ENCODE results near the gene MYH9.

The MYH9 gene

GRCh38 chr22:36320553-36320952 is 67.2 kb downstream of the MYH9 start:
- no peak overlapping the region for H3K4me3 ChIP-seq (ENCODE audit: low read depth, low read length)
- in situ Hi-C loops (cut with HindIII; ENCODE audit: low sequenced_read_pairs): no loop called here
- no peak for TF ChIP-seq CTCF (IDR thresholded peaks at IDR 0.05; ENCODE audit: low read depth, low read length)
- DNase-seq (ENCODE audit: low read depth, low spot score): no peak

- DNase-seq (ENCODE audit: low read depth, low spot score): no peak
- no peak overlapping the region for H3K4me3 ChIP-seq (ENCODE audit: low read depth, low read length)
- TF ChIP-seq CTCF (IDR thresholded peaks at IDR 0.05; ENCODE audit: low read depth, low read length): no peak
- in situ Hi-C loops (cut with HindIII; ENCODE audit: low sequenced_read_pairs): no loop called here
Measured at GRCh38 chr22:36319595-36320497, 67.9 kb downstream of the MYH9 start.

GRCh38 chr22:36318442-36318841 is 69.3 kb downstream of the MYH9 start:
- in situ Hi-C loops (cut with HindIII; ENCODE audit: low sequenced_read_pairs): no loop called here
- no peak for TF ChIP-seq CTCF (IDR thresholded peaks at IDR 0.05; ENCODE audit: low read depth, low read length)
- DNase-seq (ENCODE audit: low read depth, low spot score): no peak
- no peak overlapping the region for H3K4me3 ChIP-seq (ENCODE audit: low read depth, low read length)

GRCh38 chr22:36317658-36318271 is 70.0 kb downstream of the MYH9 start:
- in situ Hi-C loops (cut with HindIII; ENCODE audit: low sequenced_read_pairs): no loop called here
- TF ChIP-seq CTCF (IDR thresholded peaks at IDR 0.05; ENCODE audit: low read depth, low read length): no peak
- no peak for DNase-seq (ENCODE audit: low read depth, low spot score)
- no peak overlapping the region for H3K4me3 ChIP-seq (ENCODE audit: low read depth, low read length)

- no peak overlapping the region for H3K4me3 ChIP-seq (ENCODE audit: low read depth, low read length)
- TF ChIP-seq CTCF (IDR thresholded peaks at IDR 0.05; ENCODE audit: low read depth, low read length): no peak
- no peak for DNase-seq (ENCODE audit: low read depth, low spot score)
- in situ Hi-C loops (cut with HindIII; ENCODE audit: low sequenced_read_pairs): no loop called here
Measured at GRCh38 chr22:36316419-36316818, 71.3 kb downstream of the MYH9 start.

- no peak overlapping the region for H3K4me3 ChIP-seq (ENCODE audit: low read depth, low read length)
- in situ Hi-C loops (cut with HindIII; ENCODE audit: low sequenced_read_pairs): no loop called here
- no peak for DNase-seq (ENCODE audit: low read depth, low spot score)
Measured at GRCh38 chr22:36315325-36315724, 72.4 kb downstream of the MYH9 start.

More at GRCh38 chr22:36315325-36315724, 72.4 kb downstream of the MYH9 start:
- TF ChIP-seq CTCF (IDR thresholded peaks at IDR 0.05; ENCODE audit: low read depth, low read length): no peak
